ENCODE measurements around the gene MMP28. TPM values are rescaled to one million over a fixed set of nuclear protein-coding genes. Genes with fewer than 3 reads are reported as not detected.

The MMP28 gene
- total RNA-seq, 6 experiments from 2014 or later = 0.22 to 0.28 (median 0.25) TPM; not detected in 3

DNA sequence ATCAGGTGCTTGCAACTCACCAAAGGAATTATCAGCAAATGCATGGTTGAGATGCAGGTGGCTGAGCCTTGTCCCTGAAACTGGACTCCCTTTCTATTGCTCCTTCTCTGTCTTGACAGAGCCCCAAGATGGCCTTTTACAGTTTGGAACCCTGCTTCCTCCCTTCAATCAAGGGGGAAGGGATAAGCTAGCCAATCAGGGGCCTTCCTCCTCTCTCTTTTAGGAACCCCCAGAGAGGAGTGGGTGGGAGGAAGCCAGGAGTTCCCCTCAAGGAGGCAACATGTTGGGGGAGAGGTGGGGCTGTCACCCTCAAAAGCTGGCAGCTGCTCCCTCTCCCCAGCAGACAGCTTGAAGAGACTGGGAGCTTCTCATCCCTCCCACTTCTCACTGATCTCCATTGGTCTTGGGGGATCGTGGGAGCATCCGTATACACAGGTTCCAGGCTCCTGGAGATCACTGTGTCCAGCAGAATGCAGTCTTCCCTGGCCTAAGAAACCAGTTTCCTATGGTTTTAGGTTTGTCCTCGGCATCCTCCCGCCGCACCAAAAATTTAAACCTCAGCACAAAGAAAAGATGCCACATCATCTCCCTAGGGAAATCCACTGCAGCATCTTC lies 56.8 kb downstream of the MMP28 start:
- DNase-seq (peak in 1 of 3 donors; percentile 22), ATAC-seq (no peak)
- Histone ChIP-seq H3K36me3 (no peaks in the 10 kb centered on the region), H3K9me3 (no peaks in the 10 kb centered on the region), H3K27me3 (no peaks in the 10 kb centered on the region), H3K4me1 (no peaks in the 10 kb centered on the region), H3K4me3 (no peak overlapping the region), H3K27ac (no peak overlapping the region)
- no CpG with 5 or more reads among the region's 5 CpGs for WGBS (ENCODE audit: insufficient coverage, low coverage, low lambda C conversion rate, missing lambda C conversion rate)
- intact Hi-C loops (cut with DNase I) = no loop called here
- TF ChIP-seq POLR2A (IDR thresholded peaks at IDR 0.05) = no peak
- TF ChIP-seq, protein P1, sequence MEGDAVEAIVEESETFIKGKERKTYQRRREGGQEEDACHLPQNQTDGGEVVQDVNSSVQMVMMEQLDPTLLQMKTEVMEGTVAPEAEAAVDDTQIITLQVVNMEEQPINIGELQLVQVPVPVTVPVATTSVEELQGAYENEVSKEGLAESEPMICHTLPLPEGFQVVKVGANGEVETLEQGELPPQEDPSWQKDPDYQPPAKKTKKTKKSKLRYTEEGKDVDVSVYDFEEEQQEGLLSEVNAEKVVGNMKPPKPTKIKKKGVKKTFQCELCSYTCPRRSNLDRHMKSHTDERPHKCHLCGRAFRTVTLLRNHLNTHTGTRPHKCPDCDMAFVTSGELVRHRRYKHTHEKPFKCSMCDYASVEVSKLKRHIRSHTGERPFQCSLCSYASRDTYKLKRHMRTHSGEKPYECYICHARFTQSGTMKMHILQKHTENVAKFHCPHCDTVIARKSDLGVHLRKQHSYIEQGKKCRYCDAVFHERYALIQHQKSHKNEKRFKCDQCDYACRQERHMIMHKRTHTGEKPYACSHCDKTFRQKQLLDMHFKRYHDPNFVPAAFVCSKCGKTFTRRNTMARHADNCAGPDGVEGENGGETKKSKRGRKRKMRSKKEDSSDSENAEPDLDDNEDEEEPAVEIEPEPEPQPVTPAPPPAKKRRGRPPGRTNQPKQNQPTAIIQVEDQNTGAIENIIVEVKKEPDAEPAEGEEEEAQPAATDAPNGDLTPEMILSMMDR (IDR thresholded peaks at IDR 0.05) = no peak

DNA sequence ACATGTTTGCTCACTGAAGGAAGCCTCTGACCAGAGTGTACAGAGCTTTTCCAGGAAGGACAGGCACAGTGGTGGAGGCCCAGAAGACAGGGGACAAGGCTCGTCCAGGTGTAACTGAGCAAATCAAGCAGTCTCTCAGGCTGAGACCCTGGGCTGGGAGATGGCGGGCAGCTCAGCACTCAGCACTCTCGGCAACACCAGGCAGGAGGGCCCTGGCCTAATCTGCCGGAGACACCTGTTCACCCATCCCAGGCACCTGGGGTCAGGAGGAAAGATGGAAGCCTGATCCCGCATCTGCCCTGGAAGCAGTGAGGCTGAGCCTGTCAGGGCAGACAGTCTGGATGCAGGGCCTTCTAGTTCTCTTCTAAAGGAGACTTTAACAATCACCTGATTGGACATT lies 59.2 kb downstream of the MMP28 start:
- H3K36me3 ChIP-seq = no peaks in the 10 kb centered on the region
- DNase-seq = peak in 1 of 3 donors; percentile 31
- WGBS (ENCODE audit: insufficient coverage, low coverage, low lambda C conversion rate, missing lambda C conversion rate) = no CpG with 5 or more reads among the region's 5 CpGs
- TF ChIP-seq, protein P1 (IDR thresholded peaks at IDR 0.05) = no peak
- no peak for TF ChIP-seq POLR2A (IDR thresholded peaks at IDR 0.05)
- no peaks in the 10 kb centered on the region for H3K9me3 ChIP-seq
- no peak overlapping the region for H3K4me3 ChIP-seq
- H3K4me1 ChIP-seq = peaks cover 0 to 1% (median 0%) of the 10 kb centered on the region in 4 donors
- H3K27me3 ChIP-seq = no peaks in the 10 kb centered on the region
- H3K27ac ChIP-seq = no peak overlapping the region
- ATAC-seq = no peak
- intact Hi-C loops (cut with DNase I) = no loop called here

DNA sequence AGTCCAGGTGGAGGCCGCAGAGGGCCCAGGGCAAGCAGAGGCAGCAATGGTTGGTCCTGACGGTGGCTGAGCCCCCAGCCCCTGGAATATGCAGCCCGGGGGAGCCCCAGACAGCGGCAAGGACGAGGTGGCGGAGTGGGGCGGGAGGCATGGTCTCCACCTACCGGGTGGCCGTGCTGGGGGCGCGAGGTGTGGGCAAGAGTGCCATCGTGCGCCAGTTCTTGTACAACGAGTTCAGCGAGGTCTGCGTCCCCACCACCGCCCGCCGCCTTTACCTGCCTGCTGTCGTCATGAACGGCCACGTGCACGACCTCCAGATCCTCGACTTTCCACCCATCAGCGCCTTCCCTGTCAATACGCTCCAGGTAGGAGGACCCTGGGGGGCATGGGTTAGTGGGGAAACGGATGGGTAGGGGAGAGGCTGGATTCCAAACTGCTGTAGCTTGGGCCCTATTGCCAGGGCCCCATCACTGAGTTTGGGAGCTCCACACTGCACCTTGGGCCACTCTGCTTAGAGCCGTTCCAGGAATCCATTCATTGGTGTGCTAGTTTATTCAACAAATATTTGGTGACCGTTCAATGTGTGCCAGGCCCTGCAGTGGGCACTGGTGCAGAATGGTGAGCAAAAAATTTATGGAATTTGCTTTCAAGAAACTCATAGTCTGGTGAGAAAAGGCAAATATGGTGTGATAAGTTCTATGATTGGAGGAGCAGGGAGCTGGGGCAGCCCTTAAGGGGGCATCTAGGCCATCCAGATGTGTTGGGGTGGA lies 60.2 kb downstream of the MMP28 start:
- ATAC-seq = no peak
- Histone ChIP-seq H3K4me3 (no peak overlapping the region), H3K9me3 (no peaks in the 10 kb centered on the region), H3K4me1 (peaks cover 0 to 4% (median 0%) of the 10 kb centered on the region in 4 donors), H3K27ac (no peak overlapping the region), H3K27me3 (no peaks in the 10 kb centered on the region), H3K36me3 (no peaks in the 10 kb centered on the region)
- peak in 1 of 3 donors; percentile 49 for DNase-seq
- TF ChIP-seq, protein P1 (IDR thresholded peaks at IDR 0.05) = no peak
- TF ChIP-seq POLR2A (IDR thresholded peaks at IDR 0.05) = no peak
- intact Hi-C loops (cut with DNase I) = no loop called here
- WGBS (ENCODE audit: insufficient coverage, low coverage, low lambda C conversion rate, missing lambda C conversion rate) = 59% methylated on average over 4 of the region's 29 CpGs

DNA sequence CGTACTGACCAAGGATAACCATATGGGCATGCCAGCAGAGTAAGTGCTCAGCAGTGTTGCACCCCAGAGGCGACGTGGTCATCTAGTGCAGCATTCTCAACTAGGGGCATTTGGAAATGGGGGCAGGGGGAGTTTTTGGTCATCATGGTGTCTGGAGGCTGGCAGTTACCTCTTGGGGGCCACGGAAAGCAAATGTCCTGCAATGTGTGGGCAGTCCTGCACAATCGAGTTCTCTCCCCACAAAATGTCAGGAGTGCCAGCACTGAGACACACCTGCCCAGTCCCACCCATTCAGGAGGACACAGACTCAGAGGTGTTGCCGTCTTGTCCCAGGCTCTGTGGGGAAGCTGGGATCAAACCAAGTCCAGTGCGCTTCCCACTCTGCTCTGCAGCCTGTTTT lies 61.0 kb downstream of the MMP28 start:
- Histone ChIP-seq H3K27ac (no peak overlapping the region), H3K9me3 (no peaks in the 10 kb centered on the region), H3K4me3 (no peak overlapping the region), H3K4me1 (peaks cover 0 to 4% (median 0%) of the 10 kb centered on the region in 4 donors), H3K27me3 (no peaks in the 10 kb centered on the region), H3K36me3 (no peaks in the 10 kb centered on the region)
- intact Hi-C loops (cut with DNase I) = no loop called here
- DNase-seq (peak in 1 of 3 donors; percentile 23), ATAC-seq (no peak)
- TF ChIP-seq, protein P1 (IDR thresholded peaks at IDR 0.05) = no peak
- no peak for TF ChIP-seq POLR2A (IDR thresholded peaks at IDR 0.05)
- WGBS (ENCODE audit: insufficient coverage, low coverage, low lambda C conversion rate, missing lambda C conversion rate) = 100% methylated on average over 4 of the region's 7 CpGs
